Activated naive CD4-positive, alpha-beta T cell treated with anti-CD3 and anti-CD28 coated beads, Interleukin-2, amount 50 U/mL, for 24 hours (primary cell): ENCODE results near the gene RDH11.
"Not testable (repeated sequence)": the region's sequence is repeated elsewhere in the genome, so short reads cannot be mapped to it uniquely, and the experiment has no call there.

ENCODE experiments used
- H3K27ac Mint-ChIP-seq: one replicate; pipeline ENCODE4 v1.8.0; 2021; ENCODE audit warnings: mild to moderate bottlenecking, mixed read lengths
- H3K27me3 Mint-ChIP-seq: one replicate; pipeline ENCODE4 v1.8.0; 2021; ENCODE audit warnings: mixed read lengths
- H3K36me3 Mint-ChIP-seq: one replicate; pipeline ENCODE4 v1.8.0; 2021; ENCODE audit warnings: mixed read lengths
- H3K4me1 Mint-ChIP-seq: one replicate; pipeline ENCODE4 v1.8.0; 2021; ENCODE audit warnings: mixed read lengths
- H3K4me3 Mint-ChIP-seq: one replicate; pipeline ENCODE4 v1.8.0; 2021; ENCODE audit warnings: mild to moderate bottlenecking, mixed read lengths
- H3K9me3 Mint-ChIP-seq: one replicate; pipeline ENCODE4 v1.8.0; 2021; ENCODE audit warnings: mixed read lengths

Gene RDH11

GRCh38 chr14:67718265-67718664 is 22.7 kb upstream of the RDH11 start:
- Mint-ChIP-seq H3K36me3 (no peaks in the 10 kb centered on the region), H3K27ac (no peak overlapping the region), H3K9me3 (no peaks in the 10 kb centered on the region), H3K4me3 (no peak overlapping the region), H3K27me3 (peaks cover 20% of the 10 kb centered on the region), H3K4me1 (no peaks in the 10 kb centered on the region)

- no peak overlapping the region for H3K27ac Mint-ChIP-seq
- no peaks in the 10 kb centered on the region for H3K4me1 Mint-ChIP-seq
- H3K4me3 Mint-ChIP-seq = no peak overlapping the region
- H3K9me3 Mint-ChIP-seq = no peaks in the 10 kb centered on the region
- H3K27me3 Mint-ChIP-seq = peaks cover 11% of the 10 kb centered on the region
- no peaks in the 10 kb centered on the region for H3K36me3 Mint-ChIP-seq
These were observed 21.5 kb upstream of the RDH11 start for GRCh38 chr14:67717048-67717447.

- H3K4me3 Mint-ChIP-seq = no peak overlapping the region
- H3K27ac Mint-ChIP-seq = no peak overlapping the region
- H3K27me3 Mint-ChIP-seq = peaks cover 5% of the 10 kb centered on the region
- H3K9me3 Mint-ChIP-seq = no peaks in the 10 kb centered on the region
- peaks cover 5% of the 10 kb centered on the region for H3K36me3 Mint-ChIP-seq
- H3K4me1 Mint-ChIP-seq = no peaks in the 10 kb centered on the region
These were observed 14.6 kb upstream of the RDH11 start for GRCh38 chr14:67710209-67710608.

GRCh38 chr14:67709796-67710195 is 14.2 kb upstream of the RDH11 start:
- H3K36me3 Mint-ChIP-seq, H3K27me3 Mint-ChIP-seq, H3K27ac Mint-ChIP-seq, H3K4me3 Mint-ChIP-seq, H3K9me3 Mint-ChIP-seq, H3K4me1 Mint-ChIP-seq: not testable (repeated sequence)

- not testable (repeated sequence) for H3K27me3 Mint-ChIP-seq, H3K27ac Mint-ChIP-seq, H3K9me3 Mint-ChIP-seq, H3K36me3 Mint-ChIP-seq, H3K4me3 Mint-ChIP-seq, H3K4me1 Mint-ChIP-seq
These were observed 13.8 kb upstream of the RDH11 start for GRCh38 chr14:67709346-67709745.

- Mint-ChIP-seq H3K36me3 (peaks cover 2% of the 10 kb centered on the region), H3K4me1 (no peaks in the 10 kb centered on the region), H3K27ac (no peak overlapping the region), H3K9me3 (no peaks in the 10 kb centered on the region), H3K4me3 (no peak overlapping the region), H3K27me3 (no peaks in the 10 kb centered on the region)
These were observed 9.6 kb upstream of the RDH11 start for GRCh38 chr14:67705211-67705610.

GRCh38 chr14:67704484-67705089 is 9.0 kb upstream of the RDH11 start:
- Mint-ChIP-seq H3K27me3 (no peaks in the 10 kb centered on the region), H3K4me1 (no peaks in the 10 kb centered on the region), H3K27ac (no peak overlapping the region), H3K36me3 (no peaks in the 10 kb centered on the region), H3K4me3 (no peak overlapping the region), H3K9me3 (no peaks in the 10 kb centered on the region)

GRCh38 chr14:67703997-67704396 is 8.4 kb upstream of the RDH11 start:
- Mint-ChIP-seq H3K27me3 (no peaks in the 10 kb centered on the region), H3K4me3 (no peak overlapping the region), H3K4me1 (no peaks in the 10 kb centered on the region), H3K27ac (no peak overlapping the region), H3K9me3 (no peaks in the 10 kb centered on the region), H3K36me3 (no peaks in the 10 kb centered on the region)

GRCh38 chr14:67701492-67701891 is 5.9 kb upstream of the RDH11 start, which contains the start of gene RDH12:
Gene RDH12 (plus strand): TSS chr14:67701886. CDS start chr14:67722643, 20,757 bp downstream.
- not testable (repeated sequence) for H3K4me1 Mint-ChIP-seq, H3K9me3 Mint-ChIP-seq, H3K27me3 Mint-ChIP-seq, H3K27ac Mint-ChIP-seq, H3K4me3 Mint-ChIP-seq, H3K36me3 Mint-ChIP-seq

- Mint-ChIP-seq H3K9me3 (no peaks in the 10 kb centered on the region), H3K36me3 (no peaks in the 10 kb centered on the region), H3K27ac (no peak overlapping the region), H3K4me1 (peaks cover 21% of the 10 kb centered on the region), H3K27me3 (no peaks in the 10 kb centered on the region), H3K4me3 (no peak overlapping the region)
These were observed 2.6 kb upstream of the RDH11 start for GRCh38 chr14:67698179-67698578.

- Mint-ChIP-seq H3K27ac (no peak overlapping the region), H3K4me3 (no peak overlapping the region), H3K4me1 (peaks cover 30% of the 10 kb centered on the region), H3K9me3 (no peaks in the 10 kb centered on the region), H3K36me3 (peaks cover 3% of the 10 kb centered on the region), H3K27me3 (no peaks in the 10 kb centered on the region)
These were observed 1.4 kb upstream of the RDH11 start for GRCh38 chr14:67697006-67697405.

GRCh38 chr14:67694791-67695393 is 672 bp downstream of the RDH11 start:
- H3K36me3 Mint-ChIP-seq = peaks cover 3% of the 10 kb centered on the region
- H3K4me3 Mint-ChIP-seq = peak overlapping the region; percentile 94
- no peaks in the 10 kb centered on the region for H3K9me3 Mint-ChIP-seq
- H3K4me1 Mint-ChIP-seq = peaks cover 37% of the 10 kb centered on the region
- peak overlapping the region; percentile 93 for H3K27ac Mint-ChIP-seq
- no peaks in the 10 kb centered on the region for H3K27me3 Mint-ChIP-seq

GRCh38 chr14:67690011-67690410 is 5.6 kb downstream of the RDH11 start:
- Mint-ChIP-seq H3K4me3 (no peak overlapping the region), H3K27ac (no peak overlapping the region), H3K36me3 (peaks cover 12% of the 10 kb centered on the region), H3K27me3 (no peaks in the 10 kb centered on the region), H3K4me1 (peaks cover 36% of the 10 kb centered on the region), H3K9me3 (no peaks in the 10 kb centered on the region)

GRCh38 chr14:67683842-67684241 is 11.7 kb downstream of the RDH11 start:
- H3K4me1 Mint-ChIP-seq = peaks cover 20% of the 10 kb centered on the region
- peaks cover 12% of the 10 kb centered on the region for H3K36me3 Mint-ChIP-seq
- peak overlapping the region; percentile 59 for H3K27ac Mint-ChIP-seq
- no peaks in the 10 kb centered on the region for H3K9me3 Mint-ChIP-seq
- no peaks in the 10 kb centered on the region for H3K27me3 Mint-ChIP-seq
- no peak overlapping the region for H3K4me3 Mint-ChIP-seq

GRCh38 chr14:67680941-67681340 is 14.6 kb downstream of the RDH11 start:
- H3K27me3 Mint-ChIP-seq = no peaks in the 10 kb centered on the region
- H3K4me3 Mint-ChIP-seq = no peak overlapping the region
- H3K4me1 Mint-ChIP-seq = peaks cover 27% of the 10 kb centered on the region
- H3K9me3 Mint-ChIP-seq = no peaks in the 10 kb centered on the region
- peaks cover 5% of the 10 kb centered on the region for H3K36me3 Mint-ChIP-seq
- H3K27ac Mint-ChIP-seq = no peak overlapping the region

- Mint-ChIP-seq H3K9me3 (no peaks in the 10 kb centered on the region), H3K27ac (no peak overlapping the region), H3K36me3 (peaks cover 5% of the 10 kb centered on the region), H3K27me3 (no peaks in the 10 kb centered on the region), H3K4me3 (no peak overlapping the region), H3K4me1 (peaks cover 33% of the 10 kb centered on the region)
These were observed 15.4 kb downstream of the RDH11 start for GRCh38 chr14:67680121-67680602.

- H3K27ac Mint-ChIP-seq = no peak overlapping the region
- H3K36me3 Mint-ChIP-seq = peaks cover 4% of the 10 kb centered on the region
- H3K4me1 Mint-ChIP-seq = peaks cover 30% of the 10 kb centered on the region
- no peaks in the 10 kb centered on the region for H3K27me3 Mint-ChIP-seq
- H3K4me3 Mint-ChIP-seq = no peak overlapping the region
- H3K9me3 Mint-ChIP-seq = no peaks in the 10 kb centered on the region
These were observed 16.6 kb downstream of the RDH11 start for GRCh38 chr14:67679006-67679405.
